Measurements from ENCODE around the gene SUMO1.

DNA sequence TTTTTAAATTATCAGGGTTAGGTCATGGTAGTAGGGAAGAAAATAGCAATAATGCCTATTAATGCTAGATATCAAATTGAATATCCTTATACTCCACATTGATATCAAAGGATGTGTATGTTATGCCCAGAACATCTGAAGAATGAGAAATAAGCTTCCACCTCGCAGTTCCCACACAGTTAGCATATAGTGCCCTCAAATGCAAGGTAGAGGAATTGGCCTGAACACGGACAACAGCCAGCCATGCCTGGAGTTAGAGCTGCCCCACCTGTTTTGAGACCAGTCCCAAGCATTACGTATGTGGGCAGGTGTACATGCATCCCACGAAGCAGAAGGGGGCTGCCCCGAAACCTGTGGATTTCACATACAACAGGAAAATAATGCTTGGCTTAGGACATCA lies 79.6 kb downstream of the SUMO1 start:
- TF ChIP-seq HDAC2 (IDR thresholded peaks at IDR 0.05; ENCODE audit: borderline replicate concordance in 1 of 2, low read depth in 2 of 2, low read length in 2 of 2) (no peak), POLR2A (IDR thresholded peaks at IDR 0.05; ENCODE audit: control extremely low read depth in 1 of 2, low read depth in 2 of 2, low read length in 2 of 2) (no peak), SRF (IDR thresholded peaks at IDR 0.05; ENCODE audit: low read depth, low read length) (no peak), EZH2 (IDR thresholded peaks at IDR 0.05; ENCODE audit: low read depth, low read length, severe bottlenecking) (no peak), BRCA1 (IDR thresholded peaks at IDR 0.05; ENCODE audit: low read depth, low read length) (no peak)
- TF ChIP-seq, protein P1, sequence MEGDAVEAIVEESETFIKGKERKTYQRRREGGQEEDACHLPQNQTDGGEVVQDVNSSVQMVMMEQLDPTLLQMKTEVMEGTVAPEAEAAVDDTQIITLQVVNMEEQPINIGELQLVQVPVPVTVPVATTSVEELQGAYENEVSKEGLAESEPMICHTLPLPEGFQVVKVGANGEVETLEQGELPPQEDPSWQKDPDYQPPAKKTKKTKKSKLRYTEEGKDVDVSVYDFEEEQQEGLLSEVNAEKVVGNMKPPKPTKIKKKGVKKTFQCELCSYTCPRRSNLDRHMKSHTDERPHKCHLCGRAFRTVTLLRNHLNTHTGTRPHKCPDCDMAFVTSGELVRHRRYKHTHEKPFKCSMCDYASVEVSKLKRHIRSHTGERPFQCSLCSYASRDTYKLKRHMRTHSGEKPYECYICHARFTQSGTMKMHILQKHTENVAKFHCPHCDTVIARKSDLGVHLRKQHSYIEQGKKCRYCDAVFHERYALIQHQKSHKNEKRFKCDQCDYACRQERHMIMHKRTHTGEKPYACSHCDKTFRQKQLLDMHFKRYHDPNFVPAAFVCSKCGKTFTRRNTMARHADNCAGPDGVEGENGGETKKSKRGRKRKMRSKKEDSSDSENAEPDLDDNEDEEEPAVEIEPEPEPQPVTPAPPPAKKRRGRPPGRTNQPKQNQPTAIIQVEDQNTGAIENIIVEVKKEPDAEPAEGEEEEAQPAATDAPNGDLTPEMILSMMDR (IDR thresholded peaks at IDR 0.05; ENCODE audit: control extremely low read depth in 1 of 3, insufficient read depth in 1 of 3, low read depth in 1 of 3, low read length in 3 of 3) = peak; percentile 29 to 45 (median 39); a peak in 3 of 4 replicates
- TF ChIP-seq, protein P2, sequence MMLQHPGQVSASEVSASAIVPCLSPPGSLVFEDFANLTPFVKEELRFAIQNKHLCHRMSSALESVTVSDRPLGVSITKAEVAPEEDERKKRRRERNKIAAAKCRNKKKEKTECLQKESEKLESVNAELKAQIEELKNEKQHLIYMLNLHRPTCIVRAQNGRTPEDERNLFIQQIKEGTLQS (IDR thresholded peaks at IDR 0.05; ENCODE audit: insufficient read depth, low read depth, low read length) = no peak
- TF ChIP-seq, protein P3, sequence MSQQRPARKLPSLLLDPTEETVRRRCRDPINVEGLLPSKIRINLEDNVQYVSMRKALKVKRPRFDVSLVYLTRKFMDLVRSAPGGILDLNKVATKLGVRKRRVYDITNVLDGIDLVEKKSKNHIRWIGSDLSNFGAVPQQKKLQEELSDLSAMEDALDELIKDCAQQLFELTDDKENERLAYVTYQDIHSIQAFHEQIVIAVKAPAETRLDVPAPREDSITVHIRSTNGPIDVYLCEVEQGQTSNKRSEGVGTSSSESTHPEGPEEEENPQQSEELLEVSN (IDR thresholded peaks at IDR 0.05) = no peak
